H1 (cell line): ENCODE measurements around the gene ARHGEF12. TPM values are rescaled to one million over a fixed set of nuclear protein-coding genes. Genes with fewer than 3 reads are reported as not detected.

ENCODE experiments used
- CTCF ChIA-PET: fragments of 300-600 bp; sonication (Branson Sonifier 250); formaldehyde crosslinking; loops from one replicate; lab custom pipeline; 2021; ENCODE audit not compliant: partially characterized antibody; lab: Charles Lee
- POLR2A ChIA-PET: fragments of 300-600 bp; sonication (Branson Sonifier 250); formaldehyde crosslinking; loops from one replicate; lab custom pipeline; 2021; ENCODE audit warnings: inconsistent platforms; ENCODE audit not compliant: partially characterized antibody; lab: Charles Lee
- DNase-seq, 2 experiments: peaks; one replicate each; pipeline versions ENCODE4 v3.0.0 to v3.0.0-alpha.2; 2010 to 2022; ENCODE audit warnings: low spot score in 2 of 2, low read depth in 1 of 2, mixed read lengths in 1 of 2
- FAIRE-seq: peaks from 2 replicates; lab custom pipeline; 2011; peaks lifted over from hg19 to GRCh38; lab: Jason Lieb, UNC
- H2AFZ ChIP-seq: 2 replicates; pipeline ENCODE4 v1.8.1; 2012; ENCODE audit warnings: low read length, inconsistent platforms
- H2AK5ac ChIP-seq: 2 replicates; pipeline ENCODE4 v1.6.1; 2013; ENCODE audit warnings: low read depth, low read length
- H2BK120ac ChIP-seq: replicated peaks from 2 replicates; pipeline ENCODE3; 2013; ENCODE audit warnings: low read depth, low read length, inconsistent platforms
- H2BK12ac ChIP-seq: 2 replicates; pipeline ENCODE4 v1.6.1; 2013; ENCODE audit warnings: low read depth, low read length
- H2BK15ac ChIP-seq: 2 replicates; pipeline ENCODE4 v1.6.1; 2013; ENCODE audit warnings: low read length
- H2BK20ac ChIP-seq: 2 replicates; pipeline ENCODE4 v1.6.1; 2013; ENCODE audit warnings: low read length
- H2BK5ac ChIP-seq: 2 replicates; pipeline ENCODE4 v1.6.1; 2013; ENCODE audit warnings: low read depth, low read length
- H3K14ac ChIP-seq: 2 replicates; pipeline ENCODE4 v1.6.1; 2013; ENCODE audit warnings: inconsistent platforms; ENCODE audit not compliant: insufficient read length
- H3K18ac ChIP-seq: 2 replicates; pipeline ENCODE4 v1.6.1; 2013; ENCODE audit warnings: low read length; ENCODE audit errors: extremely low read depth
- H3K23ac ChIP-seq: 2 replicates; pipeline ENCODE4 v1.6.1; 2013; ENCODE audit warnings: inconsistent platforms; ENCODE audit not compliant: insufficient read length
- H3K23me2 ChIP-seq: 2 replicates; pipeline ENCODE4 v1.6.1; 2013; ENCODE audit warnings: low read depth, low read length
- H3K27ac ChIP-seq: 2 replicates; pipeline ENCODE4 v1.6.1; 2011; ENCODE audit warnings: low read depth, low read length, inconsistent platforms
- H3K27me3 ChIP-seq, 4 experiments: replicated peaks in 1 of 4; 1 replicate in 1 of 4; 2 replicates in 3 of 4; pipeline versions ENCODE4 v1.6.1 to v1.8.1; 2011 to 2013; ENCODE audit warnings: low read length in 3 of 4, mild to moderate bottlenecking in 3 of 4, inconsistent platforms in 2 of 4, mixed read lengths in 2 of 4, moderate library complexity in 1 of 4; ENCODE audit not compliant: control insufficient read depth in 3 of 4, insufficient read depth in 3 of 4; ENCODE audit errors: extremely low read depth in 1 of 4
- H3K36me3 ChIP-seq, 4 experiments: 2 replicates each; pipeline versions ENCODE4 v1.6.1 to v1.8.1; 2011 to 2013; ENCODE audit warnings: mild to moderate bottlenecking in 4 of 4, low read length in 3 of 4, moderate library complexity in 2 of 4, control low read depth in 1 of 4, inconsistent platforms in 1 of 4; ENCODE audit not compliant: insufficient read depth in 4 of 4, control insufficient read depth in 2 of 4
- H3K4ac ChIP-seq: replicated peaks from 2 replicates; pipeline ENCODE3; 2013; ENCODE audit warnings: low read length, low read depth, mixed read lengths, inconsistent platforms; ENCODE audit not compliant: insufficient read length
- H3K4me1 ChIP-seq, 4 experiments: replicated peaks in 1 of 4; 1 replicate in 1 of 4; 2 replicates in 3 of 4; pipeline versions ENCODE4 v1.6.1 to v1.8.1; 2011 to 2013; ENCODE audit warnings: low read length in 3 of 4, inconsistent platforms in 2 of 4, mixed read lengths in 1 of 4; ENCODE audit not compliant: insufficient read depth in 4 of 4, control insufficient read depth in 3 of 4
- H3K4me2 ChIP-seq, 2 experiments: 2 replicates each; pipeline versions ENCODE4 v1.6.1 to v1.8.1; 2011 to 2013; ENCODE audit warnings: low read depth in 2 of 2, low read length in 2 of 2, control low read depth in 1 of 2, inconsistent platforms in 1 of 2, mild to moderate bottlenecking in 1 of 2; ENCODE audit not compliant: insufficient read depth in 1 of 2
- H3K4me3 ChIP-seq, 4 experiments: fragments of 200-600, 300-600 bp in 1 of 4; sonication (generic), shearing (Covaris generic), sonication (Bioruptor Twin) in 1 of 4; 2 replicates each; pipeline versions ENCODE4 v1.5.1 to v1.8.1; 2011 to 2016; ENCODE audit warnings: low read length in 4 of 4, low read depth in 3 of 4, control low read depth in 2 of 4, inconsistent platforms in 2 of 4, mild to moderate bottlenecking in 2 of 4, mixed read lengths in 1 of 4, moderate library complexity in 1 of 4; ENCODE audit not compliant: insufficient read depth in 2 of 4; ENCODE audit errors: extremely low read depth in 1 of 4
- H3K56ac ChIP-seq: replicated peaks from 2 replicates; pipeline ENCODE3; 2013; ENCODE audit warnings: low read depth, mild to moderate bottlenecking, mixed read lengths, low read length, inconsistent platforms; ENCODE audit not compliant: insufficient read length
- H3K79me1 ChIP-seq: 2 replicates; pipeline ENCODE4 v1.6.1; 2013; ENCODE audit warnings: low read depth, low read length, control low read depth
- H3K79me2 ChIP-seq, 2 experiments: 2 replicates each; pipeline versions ENCODE4 v1.6.1 to v1.8.1; 2012 to 2013; ENCODE audit warnings: low read length in 2 of 2, mild to moderate bottlenecking in 2 of 2, inconsistent platforms in 1 of 2; ENCODE audit not compliant: insufficient read depth in 2 of 2, control insufficient read depth in 1 of 2
- H3K9ac ChIP-seq, 4 experiments: replicated peaks in 1 of 4; 1 replicate in 1 of 4; 2 replicates in 3 of 4; pipeline versions ENCODE4 v1.6.1 to v1.8.1; 2011 to 2013; ENCODE audit warnings: low read depth in 3 of 4, low read length in 3 of 4, control low read depth in 2 of 4, mild to moderate bottlenecking in 2 of 4, moderate library complexity in 2 of 4, inconsistent platforms in 1 of 4; ENCODE audit errors: extremely low read depth in 1 of 4
- H3K9me3 ChIP-seq, 2 experiments: 2 replicates each; pipeline versions ENCODE4 v1.6.1 to v1.8.1; 2012 to 2013; ENCODE audit warnings: mild to moderate bottlenecking in 2 of 2, moderate library complexity in 2 of 2, control low read depth in 1 of 2, inconsistent platforms in 1 of 2, low read depth in 1 of 2, low read length in 1 of 2, mixed read lengths in 1 of 2; ENCODE audit not compliant: insufficient read depth in 2 of 2
- H4K20me1 ChIP-seq, 2 experiments: replicated peaks in 1 of 2; 2 replicates each; pipeline versions ENCODE3 to v1.8.1; 2011 to 2013; ENCODE audit warnings: inconsistent platforms in 2 of 2, low read length in 2 of 2, mild to moderate bottlenecking in 1 of 2; ENCODE audit not compliant: insufficient read depth in 2 of 2, control insufficient read depth in 1 of 2
- H4K5ac ChIP-seq: 2 replicates; pipeline ENCODE4 v1.6.1; 2013; ENCODE audit warnings: low read length, low read depth, mixed read lengths, inconsistent platforms; ENCODE audit not compliant: insufficient read length
- H4K8ac ChIP-seq: 2 replicates; pipeline ENCODE4 v1.8.0; 2013; ENCODE audit warnings: mild to moderate bottlenecking, moderate library complexity, low read length, inconsistent platforms; ENCODE audit not compliant: insufficient read depth; ENCODE audit errors: extremely low read depth
- H4K91ac ChIP-seq: replicated peaks from 2 replicates; pipeline ENCODE3; 2013; ENCODE audit warnings: low read length, mixed read lengths, inconsistent platforms; ENCODE audit not compliant: insufficient read length
- CHD1 ChIP-seq: IDR thresholded peaks from 2 replicates; pipeline ENCODE4 v1.6.1; 2012; ENCODE audit warnings: low read depth, low read length, improper control_type of control experiment
- SIN3A ChIP-seq, 2 experiments: IDR thresholded peaks in 1 of 2; conservative IDR thresholded peaks in 1 of 2; 2 replicates each; pipeline ENCODE4 v1.6.1; 2011 to 2012; ENCODE audit warnings: low read length in 2 of 2, improper control_type of control experiment in 1 of 2, low read depth in 1 of 2, mild to moderate bottlenecking in 1 of 2
- SIRT6 ChIP-seq: IDR thresholded peaks from one replicate; pipeline ENCODE4 v1.7.1; 2012; ENCODE audit warnings: low read length, inconsistent platforms
- WGBS, 2 experiments: shearing (Covaris generic) in 1 of 2; methylation state at CpG; one replicate each; pipeline versions ENCODE4 v1.1.6 to v1.1.7; 2013 to 2015; ENCODE audit warnings: low lambda C conversion rate in 2 of 2, mixed read lengths in 2 of 2, inconsistent platforms in 1 of 2, low coverage in 1 of 2, missing lambda C conversion rate in 1 of 2; ENCODE audit not compliant: insufficient replicate concordance in 2 of 2, insufficient coverage in 1 of 2, insufficient read length in 1 of 2; ENCODE audit errors: extremely low coverage in 1 of 2, missing lambda C conversion rate in 1 of 2; 5-methylcytosine and 5-hydroxymethylcytosine counted together
- polyA plus RNA-seq, 7 experiments: library from polyadenylated mRNA; depleted of rRNA in 3 of 7; stranded (reverse) in 5 of 7; unstranded in 2 of 7; fragments of >200 nt in 5 of 7; fragments of 200-250 nt in 2 of 7; gene quantifications; 1 replicate in 5 of 7; 2 replicates in 1 of 7; 4 replicates in 1 of 7; pipeline versions ENCODE4 v1.2.1 to v1.2.3, GENCODE V29; 2011 to 2013; ENCODE audit warnings: missing spikeins in 2 of 7, mixed read lengths in 2 of 7
- total RNA-seq: library from RNA; stranded (reverse); fragmentation: NEBNext Ultra II Directional; extraction: Animal tissue kit (Norgen Biotek cat#: 25700); gene quantifications from 2 replicates; pipeline ENCODE4 v1.2.1, GENCODE V29; 2021
- TF ChIP-seq, protein P1 (sequence below), 3 experiments: IDR thresholded peaks; 1 replicate in 2 of 3; 2 replicates in 1 of 3; pipeline versions ENCODE4 v1.5.1 to v1.6.1; 2011; ENCODE audit warnings: low read length in 3 of 3, mild to moderate bottlenecking in 3 of 3, inconsistent platforms in 2 of 3, low read depth in 1 of 3, moderate library complexity in 1 of 3; ENCODE audit not compliant: insufficient read depth in 1 of 3; ENCODE audit errors: control extremely low read depth in 1 of 3

The ARHGEF12 gene
- total and polyA plus RNA-seq, 2 of the 8 experiments (the other 6 are each of a cell fraction or from before 2014, with no cell fraction given): 5.1 to 33.7 TPM

DNA sequence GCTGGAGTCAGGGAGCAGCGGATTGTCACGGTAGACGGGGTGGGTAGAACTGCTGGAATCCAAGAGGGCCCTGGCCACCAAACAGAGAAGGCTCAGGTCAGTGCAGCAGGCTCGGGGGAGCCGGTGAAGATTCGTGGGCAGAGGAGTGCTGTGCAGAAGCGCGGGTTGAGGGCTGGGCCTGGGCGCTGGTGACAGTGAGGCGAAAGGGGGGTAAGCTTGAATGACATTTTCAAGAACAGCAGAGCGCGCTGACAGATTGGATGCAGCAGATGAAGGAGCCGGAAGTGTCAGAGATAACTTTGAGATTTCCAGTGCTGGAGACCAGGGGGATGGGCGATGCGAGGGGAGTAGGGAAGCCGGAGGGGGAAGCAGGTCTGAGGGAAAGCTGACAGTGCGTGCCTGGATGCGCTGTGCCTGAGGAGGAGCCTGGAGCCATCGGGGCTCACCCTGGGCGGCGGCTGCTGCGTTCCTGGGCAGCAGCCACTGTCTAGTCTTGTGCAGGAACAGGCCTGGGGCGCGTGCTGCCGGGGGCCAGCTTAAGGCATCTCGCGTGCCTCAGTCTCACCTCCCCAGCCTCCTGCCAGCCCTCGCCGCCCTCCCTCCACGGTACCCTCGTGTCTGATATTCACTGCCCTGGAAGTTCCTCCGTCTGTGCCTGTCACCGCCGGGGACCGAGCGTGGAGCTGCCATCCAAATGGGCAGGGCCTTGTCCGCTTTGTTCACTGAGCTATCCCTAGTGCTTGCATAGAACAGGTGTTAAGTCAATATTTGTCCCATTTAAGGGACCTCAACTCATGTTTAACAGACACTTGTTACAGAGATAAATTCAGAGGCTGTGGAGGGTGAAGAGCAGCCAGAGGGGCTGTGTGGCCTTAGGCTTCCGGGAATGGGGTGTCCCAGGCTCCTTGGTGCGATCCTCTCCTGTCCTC lies 180.5 kb downstream of the ARHGEF12 start:
- Histone ChIP-seq H3K18ac (no peak overlapping the region; the same call in 1 of the 2 replicates), H3K27ac (no peak overlapping the region), H2BK5ac (0 out of 2 replicates have a peak overlapping the region, but pooled peaks have one; percentile 49), H3K27me3 (peaks cover 0 to 22% (median 12%) of the 10 kb centered on the region in 4 experiments; a peak in 5 of 7 replicates), H3K56ac (no peak overlapping the region), H3K23ac (no peak overlapping the region), H3K4me2 (peak overlapping the region in 1 of 2 experiments; percentile 9; a peak in 2 of 4 replicates), H2BK20ac (no peak overlapping the region), H3K36me3 (no peaks in the 10 kb centered on the region), H4K91ac (peak overlapping the region; percentile 76), H4K20me1 (peaks cover 0 to 4% of the 10 kb centered on the region in 2 experiments), H3K79me1 (no peaks in the 10 kb centered on the region), H2BK15ac (no peak overlapping the region; the same call in 1 of the 2 replicates), H3K79me2 (no peaks in the 10 kb centered on the region), H4K5ac (no peak overlapping the region), H2BK12ac (peak overlapping the region; percentile 65; the same call in 1 of the 2 replicates), H3K4me1 (peaks cover 0 to 20% (median 9%) of the 10 kb centered on the region in 4 experiments; a peak in 5 of 7 replicates), H4K8ac (peak overlapping the region; percentile 35; the same call in 1 of the 2 replicates), H3K9ac (no peak overlapping the region), H3K14ac (no peak overlapping the region), H3K9me3 (no peaks in the 10 kb centered on the region), H3K4me3 (no peak overlapping the region), H3K23me2 (peaks cover 5% of the 10 kb centered on the region; the same call in 1 of the 2 replicates), H3K4ac (peak overlapping the region; percentile 27), H2BK120ac (no peak overlapping the region), H2AK5ac (no peak overlapping the region), H2AFZ (no peak overlapping the region)
- TF ChIP-seq SIN3A (conservative IDR thresholded peaks at IDR 0.05 in 1 of 2, IDR thresholded peaks at IDR 0.05 in 1 of 2; ENCODE audit: low read depth in 1 of 2, low read length in 2 of 2) (no peak), SIRT6 (no peak), CHD1 (no peak)
- TF ChIP-seq, protein P1, sequence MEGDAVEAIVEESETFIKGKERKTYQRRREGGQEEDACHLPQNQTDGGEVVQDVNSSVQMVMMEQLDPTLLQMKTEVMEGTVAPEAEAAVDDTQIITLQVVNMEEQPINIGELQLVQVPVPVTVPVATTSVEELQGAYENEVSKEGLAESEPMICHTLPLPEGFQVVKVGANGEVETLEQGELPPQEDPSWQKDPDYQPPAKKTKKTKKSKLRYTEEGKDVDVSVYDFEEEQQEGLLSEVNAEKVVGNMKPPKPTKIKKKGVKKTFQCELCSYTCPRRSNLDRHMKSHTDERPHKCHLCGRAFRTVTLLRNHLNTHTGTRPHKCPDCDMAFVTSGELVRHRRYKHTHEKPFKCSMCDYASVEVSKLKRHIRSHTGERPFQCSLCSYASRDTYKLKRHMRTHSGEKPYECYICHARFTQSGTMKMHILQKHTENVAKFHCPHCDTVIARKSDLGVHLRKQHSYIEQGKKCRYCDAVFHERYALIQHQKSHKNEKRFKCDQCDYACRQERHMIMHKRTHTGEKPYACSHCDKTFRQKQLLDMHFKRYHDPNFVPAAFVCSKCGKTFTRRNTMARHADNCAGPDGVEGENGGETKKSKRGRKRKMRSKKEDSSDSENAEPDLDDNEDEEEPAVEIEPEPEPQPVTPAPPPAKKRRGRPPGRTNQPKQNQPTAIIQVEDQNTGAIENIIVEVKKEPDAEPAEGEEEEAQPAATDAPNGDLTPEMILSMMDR (IDR thresholded peaks at IDR 0.05; ENCODE audit: control extremely low read depth in 1 of 3, insufficient read depth in 1 of 3, low read depth in 1 of 3, low read length in 3 of 3): no peak
- FAIRE-seq (no peak), DNase-seq (no peak)
- 82% methylated on average over 39 of the region's 39 CpGs; no CpG with 5 or more reads in 1 of the 2 experiments for WGBS, 2 experiments
- CTCF ChIA-PET: interaction anchor here (0.6 to 2.9 kb wide), 18 partner anchors 9 to 415 kb away, joined by 3 to 13 read pairs (median 4); no protein-coding TSS in a partner anchor
- POLR2A ChIA-PET: interaction anchor here (1.3 to 2.2 kb wide), 2 partner anchors 11 to 48 kb away, joined by 3 to 10 read pairs; no protein-coding TSS in a partner anchor
